Measurements from ENCODE around the gene PCDH19.

DNA sequence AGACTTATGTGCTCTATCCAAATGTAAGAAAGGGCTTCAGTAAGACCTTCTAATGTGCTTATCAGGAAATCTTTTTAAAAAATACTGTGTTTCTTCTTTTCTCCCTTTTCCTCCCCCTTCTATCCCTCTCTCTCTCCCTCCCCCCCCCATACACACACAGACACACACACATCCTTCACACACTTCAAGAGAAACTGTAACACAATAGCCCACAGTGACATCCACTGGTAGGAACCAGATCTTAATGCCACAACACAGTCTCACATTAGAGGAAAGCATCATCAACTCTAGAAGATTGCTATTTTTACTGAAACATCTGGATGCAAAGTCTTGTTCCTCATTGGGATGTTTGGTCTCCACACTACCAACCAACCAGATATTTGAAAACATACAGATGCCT, 4.6 kb downstream of the PCDH19 start:
- TF ChIP-seq, protein P1, sequence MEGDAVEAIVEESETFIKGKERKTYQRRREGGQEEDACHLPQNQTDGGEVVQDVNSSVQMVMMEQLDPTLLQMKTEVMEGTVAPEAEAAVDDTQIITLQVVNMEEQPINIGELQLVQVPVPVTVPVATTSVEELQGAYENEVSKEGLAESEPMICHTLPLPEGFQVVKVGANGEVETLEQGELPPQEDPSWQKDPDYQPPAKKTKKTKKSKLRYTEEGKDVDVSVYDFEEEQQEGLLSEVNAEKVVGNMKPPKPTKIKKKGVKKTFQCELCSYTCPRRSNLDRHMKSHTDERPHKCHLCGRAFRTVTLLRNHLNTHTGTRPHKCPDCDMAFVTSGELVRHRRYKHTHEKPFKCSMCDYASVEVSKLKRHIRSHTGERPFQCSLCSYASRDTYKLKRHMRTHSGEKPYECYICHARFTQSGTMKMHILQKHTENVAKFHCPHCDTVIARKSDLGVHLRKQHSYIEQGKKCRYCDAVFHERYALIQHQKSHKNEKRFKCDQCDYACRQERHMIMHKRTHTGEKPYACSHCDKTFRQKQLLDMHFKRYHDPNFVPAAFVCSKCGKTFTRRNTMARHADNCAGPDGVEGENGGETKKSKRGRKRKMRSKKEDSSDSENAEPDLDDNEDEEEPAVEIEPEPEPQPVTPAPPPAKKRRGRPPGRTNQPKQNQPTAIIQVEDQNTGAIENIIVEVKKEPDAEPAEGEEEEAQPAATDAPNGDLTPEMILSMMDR (IDR thresholded peaks at IDR 0.05): no peak
- TF ChIP-seq SREBF2 (IDR thresholded peaks at IDR 0.05) (no peak), BHLHE40 (IDR thresholded peaks at IDR 0.05; ENCODE audit: low read depth, low read length) (no peak), TP53 (CRISPR knock-in tag; IDR thresholded peaks at IDR 0.05) (no peak), KDM1A (IDR thresholded peaks at IDR 0.05; ENCODE audit: low read depth) (no peak), POLR2A (IDR thresholded peaks at IDR 0.05; ENCODE audit: low read length) (no peak), EP300 (IDR thresholded peaks at IDR 0.05) (no peak), CEBPB (IDR thresholded peaks at IDR 0.05) (no peak)
- TF ChIP-seq, protein P2, sequence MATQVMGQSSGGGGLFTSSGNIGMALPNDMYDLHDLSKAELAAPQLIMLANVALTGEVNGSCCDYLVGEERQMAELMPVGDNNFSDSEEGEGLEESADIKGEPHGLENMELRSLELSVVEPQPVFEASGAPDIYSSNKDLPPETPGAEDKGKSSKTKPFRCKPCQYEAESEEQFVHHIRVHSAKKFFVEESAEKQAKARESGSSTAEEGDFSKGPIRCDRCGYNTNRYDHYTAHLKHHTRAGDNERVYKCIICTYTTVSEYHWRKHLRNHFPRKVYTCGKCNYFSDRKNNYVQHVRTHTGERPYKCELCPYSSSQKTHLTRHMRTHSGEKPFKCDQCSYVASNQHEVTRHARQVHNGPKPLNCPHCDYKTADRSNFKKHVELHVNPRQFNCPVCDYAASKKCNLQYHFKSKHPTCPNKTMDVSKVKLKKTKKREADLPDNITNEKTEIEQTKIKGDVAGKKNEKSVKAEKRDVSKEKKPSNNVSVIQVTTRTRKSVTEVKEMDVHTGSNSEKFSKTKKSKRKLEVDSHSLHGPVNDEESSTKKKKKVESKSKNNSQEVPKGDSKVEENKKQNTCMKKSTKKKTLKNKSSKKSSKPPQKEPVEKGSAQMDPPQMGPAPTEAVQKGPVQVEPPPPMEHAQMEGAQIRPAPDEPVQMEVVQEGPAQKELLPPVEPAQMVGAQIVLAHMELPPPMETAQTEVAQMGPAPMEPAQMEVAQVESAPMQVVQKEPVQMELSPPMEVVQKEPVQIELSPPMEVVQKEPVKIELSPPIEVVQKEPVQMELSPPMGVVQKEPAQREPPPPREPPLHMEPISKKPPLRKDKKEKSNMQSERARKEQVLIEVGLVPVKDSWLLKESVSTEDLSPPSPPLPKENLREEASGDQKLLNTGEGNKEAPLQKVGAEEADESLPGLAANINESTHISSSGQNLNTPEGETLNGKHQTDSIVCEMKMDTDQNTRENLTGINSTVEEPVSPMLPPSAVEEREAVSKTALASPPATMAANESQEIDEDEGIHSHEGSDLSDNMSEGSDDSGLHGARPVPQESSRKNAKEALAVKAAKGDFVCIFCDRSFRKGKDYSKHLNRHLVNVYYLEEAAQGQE (IDR thresholded peaks at IDR 0.05): no peak
